HepG2 (cell line): Measurements from ENCODE around the gene PPP1R1A. TPM values are rescaled to one million over a fixed set of nuclear protein-coding genes. Genes with fewer than 3 reads are reported as not detected.

Experiments used
- ATAC-seq: fragments of 200-7000 bp; cut with Tn5 transposase; 3 replicates; pipeline ENCODE4 v1.9.1; 2020; ENCODE audit warnings: mild to moderate bottlenecking, moderate library complexity
- BruUV-seq: library from RNA; stranded (reverse); fragments of 400-500 nt; replicated peaks from 2 replicates; lab custom pipeline; 2021; lab: Mats Ljungman, UMichigan
- CTCF ChIA-PET: fragments of 300-600 bp; formaldehyde crosslinking; extraction: SDS; loops from one replicate; lab custom pipeline; 2021; ENCODE audit warnings: low total read pairs, inconsistent platforms, low intra/inter-chr PET ratio; lab: Yijun Ruan, JAX
- POLR2A ChIA-PET: fragments of 350-600 bp; sonication (Branson Sonifier 250); formaldehyde crosslinking; loops from one replicate; lab custom pipeline; 2020; ENCODE audit warnings: antibody characterized with exemption, inconsistent platforms; lab: Yijun Ruan, JAX
- DNase-seq: peaks from one replicate; pipeline ENCODE4 v3.0.0-alpha.2; 2015; ENCODE audit warnings: low spot score
- FAIRE-seq: peaks from 3 replicates; lab custom pipeline; 2011; peaks lifted over from hg19 to GRCh38; lab: Jason Lieb, UNC
- H2AFZ ChIP-seq: one replicate; pipeline ENCODE4 v1.6.1; 2011; ENCODE audit warnings: low read length, inconsistent platforms
- H3K27ac ChIP-seq: fragments of 300-600 bp; 3 replicates; pipeline ENCODE4 v1.8.0; 2011; ENCODE audit warnings: mixed run types, mild to moderate bottlenecking, mixed read lengths, low read length, inconsistent platforms; ENCODE audit not compliant: insufficient read depth; ENCODE audit errors: extremely low read length
- H3K27me3 ChIP-seq, 2 experiments: fragments of 200-600 bp in 1 of 2; 2 replicates in 1 of 2; 3 replicates in 1 of 2; pipeline versions ENCODE4 v1.6.0 to v1.8.0; 2011; ENCODE audit warnings: low read length in 2 of 2, mild to moderate bottlenecking in 2 of 2, moderate library complexity in 2 of 2, inconsistent platforms in 1 of 2; ENCODE audit not compliant: insufficient read depth in 2 of 2, control insufficient read depth in 1 of 2
- H3K36me3 ChIP-seq, 2 experiments: fragments of 200-600 bp in 1 of 2; replicated peaks in 1 of 2; 2 replicates in 1 of 2; 3 replicates in 1 of 2; pipeline versions ENCODE4 v1.5.1 to v1.8.0; 2011; ENCODE audit warnings: low read length in 2 of 2, inconsistent platforms in 1 of 2; ENCODE audit not compliant: insufficient read depth in 2 of 2, control insufficient read depth in 1 of 2
- H3K4me1 ChIP-seq: 2 replicates; pipeline ENCODE4 v1.5.1; 2012; ENCODE audit warnings: low read length, inconsistent platforms; ENCODE audit not compliant: insufficient read depth
- H3K4me2 ChIP-seq: 2 replicates; pipeline ENCODE4 v1.6.0; 2011; ENCODE audit warnings: low read depth, low read length, inconsistent platforms
- H3K4me3 ChIP-seq, 3 experiments: fragments of 200-600 bp in 1 of 3; sonication (generic), shearing (Covaris generic) in 1 of 3; replicated peaks in 1 of 3; 2 replicates each; pipeline ENCODE4 v1.5.1; 2011 to 2016; ENCODE audit warnings: low read length in 3 of 3, inconsistent platforms in 2 of 3, low read depth in 2 of 3, mild to moderate bottlenecking in 2 of 3, control low read depth in 1 of 3, mixed read lengths in 1 of 3; ENCODE audit not compliant: insufficient read depth in 1 of 3
- H3K79me2 ChIP-seq: one replicate; pipeline ENCODE4 v1.6.1; 2011; ENCODE audit warnings: low read length, inconsistent platforms; ENCODE audit not compliant: insufficient read depth
- H3K9ac ChIP-seq: 2 replicates; pipeline ENCODE4 v1.6.0; 2011; ENCODE audit warnings: mild to moderate bottlenecking, low read depth, low read length, inconsistent platforms; ENCODE audit not compliant: insufficient read depth
- H3K9me3 ChIP-seq: 2 replicates; pipeline ENCODE4 v1.5.1; 2012; ENCODE audit warnings: mild to moderate bottlenecking, low read length
- H4K20me1 ChIP-seq: 2 replicates; pipeline ENCODE4 v1.6.0; 2011; ENCODE audit warnings: inconsistent platforms, mild to moderate bottlenecking, low read length, moderate library complexity; ENCODE audit not compliant: insufficient read depth
- HIC2 ChIP-seq: sonication (generic); formaldehyde crosslinking; IDR thresholded peaks from 2 replicates; pipeline ENCODE4 v1.9.0; 2022; ENCODE audit warnings: low read depth, missing genetic modification reagents
- NBN ChIP-seq: fragments of 450-650 bp; conservative IDR thresholded peaks from 2 replicates; pipeline ENCODE4 v1.6.1; 2017
- ZFYVE20 ChIP-seq: sonication (generic); formaldehyde crosslinking; IDR thresholded peaks from 2 replicates; pipeline ENCODE4 v1.8.0; 2023; ENCODE audit warnings: low read depth, mild to moderate bottlenecking, moderate library complexity, missing genetic modification reagents, borderline replicate concordance
- ZNF180 ChIP-seq: sonication (generic); formaldehyde crosslinking; IDR thresholded peaks from 2 replicates; pipeline ENCODE4 v1.4.0; 2020; ENCODE audit warnings: low read depth, missing genetic modification reagents, borderline replicate concordance
- ZNF234 ChIP-seq: sonication (generic); formaldehyde crosslinking; conservative IDR thresholded peaks from 2 replicates; pipeline ENCODE4 v1.5.1; 2020; ENCODE audit warnings: mild to moderate bottlenecking, missing genetic modification reagents
- ZNF557 ChIP-seq: sonication (generic); formaldehyde crosslinking; IDR thresholded peaks from 2 replicates; pipeline ENCODE4 v1.4.0; 2020; ENCODE audit warnings: missing genetic modification reagents
- ZNF672 ChIP-seq: sonication (generic); formaldehyde crosslinking; IDR thresholded peaks from 2 replicates; pipeline ENCODE4 v1.8.1; 2022; ENCODE audit warnings: missing genetic modification reagents
- WGBS: methylation state at CpG from one replicate; pipeline ENCODE4 v1.1.6; 2017; ENCODE audit warnings: low lambda C conversion rate; 5-methylcytosine and 5-hydroxymethylcytosine counted together
- in situ Hi-C: cut with HindIII; loops from 2 replicates; pipeline ENCODE4 v1.10.0; 2017; ENCODE audit warnings: low pct_unique_long_range_greater_than_20kb; ENCODE audit not compliant: extremely low pct_ligation_motif_present
- intact Hi-C: fragments of 100-400 bp; cut with micrococcal nuclease; formaldehyde crosslinking; loops from one replicate; pipeline ENCODE4 v1.10.0; 2022; ENCODE audit not compliant: unreplicated experiment
- polyA plus RNA-seq, 8 experiments: library from polyadenylated mRNA; depleted of rRNA in 3 of 8; stranded (reverse) in 7 of 8; unstranded in 1 of 8; fragments of >200 nt; fragmentation: Illumina TruSeq in 4 of 8; extraction: Trizol in 4 of 8; gene quantifications; 2 replicates each; pipeline versions ENCODE4 v1.2.1 to v1.2.3, GENCODE V29; 2011 to 2016; ENCODE audit warnings: low read depth in 4 of 8, missing spikeins in 1 of 8, mixed read lengths in 1 of 8; ENCODE audit not compliant: insufficient read depth in 1 of 8
- total RNA-seq, 5 experiments: library from RNA; depleted of rRNA; stranded (reverse); fragments of >200 nt; fragmentation: Illumina TruSeq; extraction: Trizol; gene quantifications; 2 replicates each; pipeline ENCODE4 v1.2.3, GENCODE V29; 2016; ENCODE audit warnings: low read depth in 1 of 5
- TF ChIP-seq, protein P1 (sequence below): sonication (generic); formaldehyde crosslinking; IDR thresholded peaks from 2 replicates; pipeline ENCODE4 v1.4.0; 2020; ENCODE audit warnings: mild to moderate bottlenecking, missing genetic modification reagents, borderline replicate concordance

PPP1R1A gene
- total and polyA plus RNA-seq, 2 of the 13 experiments (the other 11 are each of a cell fraction or from before 2014, with no cell fraction given): 0.20 TPM; not detected in 1

GRCh38 chr12:54604436-54604835 is 16.0 kb upstream of the PPP1R1A start (continued):
- TF ChIP-seq HIC2: no peak

DNA sequence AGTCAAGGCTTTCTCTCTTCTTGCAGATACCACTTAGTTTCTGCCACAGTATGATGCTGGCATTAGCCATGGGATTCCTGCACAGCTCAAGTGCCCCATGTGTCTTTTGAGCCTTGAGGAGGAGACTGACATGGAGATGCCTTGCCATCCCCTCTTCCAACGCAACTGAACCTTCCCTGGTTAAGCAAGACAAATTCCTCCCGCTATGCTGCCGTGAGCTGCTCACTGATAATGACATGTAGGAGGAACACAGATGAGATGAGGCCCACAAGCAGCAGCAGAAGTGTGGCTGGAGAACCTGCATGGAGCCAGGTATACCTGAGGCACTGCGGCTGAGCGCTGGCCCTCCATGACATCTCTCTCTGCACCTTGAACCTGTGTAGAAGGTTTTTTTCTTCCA is 15.4 kb upstream of the PPP1R1A start:
- no peak overlapping the region for H3K4me2 ChIP-seq
- ChIA-PET CTCF (interaction anchor here (1.2 kb wide), 1 partner anchor 25 kb away, joined by 3 read pairs; no protein-coding TSS in a partner anchor), POLR2A (no interaction called here)
- no peaks in the 10 kb centered on the region for H3K36me3 ChIP-seq
- WGBS: 42% methylated on average over 5 of the region's 5 CpGs
- no peak for ATAC-seq
- no peak for FAIRE-seq
- H3K9me3 ChIP-seq: no peaks in the 10 kb centered on the region
- no peaks in the 10 kb centered on the region for H4K20me1 ChIP-seq
- TF ChIP-seq, protein P1, sequence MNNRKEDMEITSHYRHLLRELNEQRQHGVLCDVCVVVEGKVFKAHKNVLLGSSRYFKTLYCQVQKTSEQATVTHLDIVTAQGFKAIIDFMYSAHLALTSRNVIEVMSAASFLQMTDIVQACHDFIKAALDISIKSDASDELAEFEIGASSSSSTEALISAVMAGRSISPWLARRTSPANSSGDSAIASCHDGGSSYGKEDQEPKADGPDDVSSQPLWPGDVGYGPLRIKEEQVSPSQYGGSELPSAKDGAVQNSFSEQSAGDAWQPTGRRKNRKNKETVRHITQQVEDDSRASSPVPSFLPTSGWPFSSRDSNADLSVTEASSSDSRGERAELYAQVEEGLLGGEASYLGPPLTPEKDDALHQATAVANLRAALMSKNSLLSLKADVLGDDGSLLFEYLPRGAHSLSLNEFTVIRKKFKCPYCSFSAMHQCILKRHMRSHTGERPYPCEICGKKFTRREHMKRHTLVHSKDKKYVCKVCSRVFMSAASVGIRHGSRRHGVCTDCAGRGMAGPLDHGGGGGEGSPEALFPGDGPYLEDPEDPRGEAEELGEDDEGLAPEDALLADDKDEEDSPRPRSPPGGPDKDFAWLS: no peak
- TF ChIP-seq ZNF672 (CRISPR knock-in tag) (no peak), ZFYVE20 (no peak), ZNF234 (CRISPR knock-in tag) (no peak), ZNF180 (CRISPR knock-in tag) (no peak), NBN (no peak), ZNF557 (no peak)
- no peak for DNase-seq
- intact Hi-C loops: no loop called here
- in situ Hi-C loops: no loop called here
- no peaks in the 10 kb centered on the region for H3K4me1 ChIP-seq
- H3K9ac ChIP-seq: no peak overlapping the region
- peaks cover 0 to 11% of the 10 kb centered on the region in 2 experiments; a peak in 1 of 5 replicates for H3K27me3 ChIP-seq
- no peak overlapping the region for H2AFZ ChIP-seq
- no TSS peak for BruUV-seq
- no peaks in the 10 kb centered on the region for H3K79me2 ChIP-seq
- H3K4me3 ChIP-seq: no peak overlapping the region
- H3K27ac ChIP-seq: no peak overlapping the region
